SK-N-MC (cell line): ENCODE measurements around the gene ADAT1.

Experiments
- DNase-seq: peaks from one replicate; pipeline ENCODE4 v3.0.0-alpha.2; 2011; ENCODE audit warnings: low read depth, low spot score
- H3K27ac ChIP-seq: fragments of 200-600 bp; sonication (generic); 2 replicates; pipeline ENCODE4 v1.5.1; 2016; ENCODE audit warnings: mixed run types
- H3K36me3 ChIP-seq: fragments of 200-600 bp; sonication (generic); 2 replicates; pipeline ENCODE4 v1.6.1; 2017; ENCODE audit warnings: antibody characterized with exemption, low read length, mixed read lengths; ENCODE audit not compliant: insufficient read depth
- H3K4me3 ChIP-seq: fragments of 200-600 bp; sonication (generic); 2 replicates; pipeline ENCODE4 v1.5.1; 2016
- H3K9ac ChIP-seq: fragments of 200-600 bp; sonication (generic); 2 replicates; pipeline ENCODE4 v1.8.0; 2017; ENCODE audit warnings: mixed run types, mixed read lengths; ENCODE audit not compliant: insufficient read length
- H3K9me3 ChIP-seq: fragments of 200-600 bp; sonication (generic); 2 replicates; pipeline ENCODE4 v1.6.1; 2017; ENCODE audit warnings: low read depth, mild to moderate bottlenecking, antibody characterized with exemption, low read length, moderate library complexity, mixed read lengths
- EZH2 ChIP-seq: fragments of 200-600 bp; sonication (generic); IDR thresholded peaks from one replicate; pipeline ENCODE4 v1.6.1; 2017; ENCODE audit warnings: antibody characterized with exemption
- FOXP2 ChIP-seq: optimal IDR thresholded peaks from 2 replicates; pipeline ENCODE3; 2011; ENCODE audit warnings: mild to moderate bottlenecking, moderate library complexity; ENCODE audit not compliant: insufficient read depth; ENCODE audit errors: extremely low read length, control extremely low read depth
- POLR2AphosphoS5 ChIP-seq: IDR thresholded peaks from 2 replicates; pipeline ENCODE4 v1.6.1; 2012; ENCODE audit warnings: mild to moderate bottlenecking, low read depth, low read length, borderline replicate concordance

The ADAT1 gene

DNA sequence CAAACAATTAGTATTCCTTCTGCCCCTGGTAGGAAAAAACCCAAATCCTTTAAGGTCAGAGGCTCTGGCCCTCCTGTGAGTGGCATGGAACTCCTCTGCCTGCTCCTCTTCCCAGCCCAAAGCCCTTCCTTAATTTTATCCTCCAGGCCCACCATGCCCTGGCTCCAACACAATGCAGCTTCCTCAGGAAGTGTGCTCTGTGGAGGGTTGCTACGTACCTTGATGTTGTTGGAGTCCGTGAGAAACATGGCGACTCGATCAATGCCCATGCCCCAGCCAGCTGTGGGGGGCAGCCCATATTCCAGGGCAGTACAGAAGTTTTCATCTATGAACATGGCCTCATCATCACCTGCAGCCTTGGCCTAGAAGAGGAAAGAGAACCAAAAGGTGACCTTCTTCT, 5.3 kb upstream of the ADAT1 start:
- no peak for DNase-seq
- TF ChIP-seq FOXP2 (no peak), POLR2AphosphoS5 (no peak), EZH2 (no peak)
- Histone ChIP-seq H3K4me3 (no peak overlapping the region), H3K9me3 (no peaks in the 10 kb centered on the region), H3K36me3 (peaks cover 52% of the 10 kb centered on the region), H3K27ac (peak overlapping the region; percentile 64; the same call in 1 of the 2 replicates), H3K9ac (no peak overlapping the region)

- H3K9ac ChIP-seq, result no peak overlapping the region
- H3K36me3 ChIP-seq, result peaks cover 48% of the 10 kb centered on the region
- no peaks in the 10 kb centered on the region for H3K9me3 ChIP-seq
- peak overlapping the region; percentile 64; the same call in 1 of the 2 replicates for H3K27ac ChIP-seq
- DNase-seq, result no peak
- TF ChIP-seq EZH2 (no peak), POLR2AphosphoS5 (no peak), FOXP2 (no peak)
- H3K4me3 ChIP-seq, result no peak overlapping the region
Observed at GRCh38 chr16:75627851-75628250, 4.8 kb upstream of the ADAT1 start.

DNA sequence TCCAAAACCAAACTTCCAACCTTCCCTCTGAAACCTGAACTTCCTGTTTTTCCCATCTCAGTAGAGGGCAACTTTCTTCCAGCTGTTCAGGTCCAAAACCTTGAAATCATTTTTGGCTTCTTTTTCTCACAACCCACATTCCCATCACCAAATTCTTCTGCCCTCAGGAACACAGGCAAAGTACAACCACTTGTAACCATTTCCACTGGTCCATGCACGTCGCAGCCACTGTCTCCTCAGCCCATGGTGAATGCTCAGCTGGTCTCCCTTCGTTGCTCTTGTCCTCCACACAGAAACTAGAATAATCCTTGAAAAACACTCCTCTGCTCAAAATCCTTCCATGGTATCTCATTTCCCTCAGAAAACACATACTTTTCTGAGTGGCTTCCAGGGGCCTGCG, 3.7 kb upstream of the ADAT1 start:
- DNase-seq, result no peak
- H3K4me3 ChIP-seq, result no peak overlapping the region
- no peak overlapping the region for H3K27ac ChIP-seq
- H3K36me3 ChIP-seq, result peaks cover 40% of the 10 kb centered on the region
- H3K9me3 ChIP-seq, result no peaks in the 10 kb centered on the region
- no peak overlapping the region for H3K9ac ChIP-seq
- no peak for TF ChIP-seq POLR2AphosphoS5
- no peak for TF ChIP-seq EZH2
- no peak for TF ChIP-seq FOXP2

- no peak for DNase-seq
- Histone ChIP-seq H3K36me3 (peaks cover 26% of the 10 kb centered on the region), H3K9ac (no peak overlapping the region), H3K27ac (no peak overlapping the region; the same call in 1 of the 2 replicates), H3K9me3 (no peaks in the 10 kb centered on the region), H3K4me3 (no peak overlapping the region)
- TF ChIP-seq EZH2 (no peak), FOXP2 (no peak), POLR2AphosphoS5 (no peak)
Observed at GRCh38 chr16:75624921-75625334, 1.8 kb upstream of the ADAT1 start.

- Histone ChIP-seq H3K9me3 (no peaks in the 10 kb centered on the region), H3K9ac (no peak overlapping the region), H3K27ac (no peak overlapping the region), H3K4me3 (no peak overlapping the region), H3K36me3 (peaks cover 1% of the 10 kb centered on the region; the same call in 1 of the 2 replicates)
- no peak for DNase-seq
- TF ChIP-seq FOXP2, result no peak
- TF ChIP-seq POLR2AphosphoS5, result no peak
- no peak for TF ChIP-seq EZH2
Observed at GRCh38 chr16:75621170-75621477, 2.0 kb downstream of the ADAT1 start.

DNA sequence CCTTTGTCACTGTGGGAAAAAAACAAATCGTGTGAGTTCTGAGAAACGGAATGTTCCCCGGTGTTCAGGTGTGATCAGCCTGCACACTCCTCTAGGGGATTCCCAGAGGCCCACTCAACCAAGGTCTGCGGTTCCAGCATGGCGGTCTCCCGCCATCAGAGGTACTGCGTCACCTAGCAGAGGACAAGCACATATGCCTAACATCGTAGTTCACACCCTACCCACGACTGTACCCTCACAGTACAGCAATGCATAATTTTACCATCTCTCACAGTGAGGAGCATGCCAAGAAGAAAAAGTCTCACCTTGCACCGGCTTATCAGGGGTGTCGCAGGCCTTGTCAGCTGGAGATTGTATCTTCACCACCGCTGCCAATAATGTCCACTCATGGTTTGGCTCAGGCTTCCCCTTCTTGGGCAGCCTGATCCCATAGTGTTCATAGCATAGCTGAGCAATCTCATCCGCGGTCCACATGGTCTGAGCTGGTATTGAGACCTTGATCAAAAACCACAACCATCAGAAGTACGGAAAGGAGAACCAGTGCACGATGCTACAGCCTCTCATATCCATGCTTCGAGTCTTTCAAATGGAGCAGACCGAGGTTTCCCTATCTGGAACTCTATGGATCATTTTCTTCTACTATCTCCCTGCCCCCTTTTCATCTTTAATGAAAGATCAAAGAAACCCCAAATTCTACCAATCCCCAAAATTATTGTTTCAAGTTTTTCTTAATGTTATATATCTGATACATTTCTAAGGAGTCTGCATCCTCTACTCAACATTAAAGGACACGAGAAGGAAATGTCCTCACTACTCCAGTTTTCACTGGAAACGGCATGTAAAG, 2.5 kb downstream of the ADAT1 start:
- no peak overlapping the region for H3K9ac ChIP-seq
- H3K4me3 ChIP-seq, result no peak overlapping the region
- TF ChIP-seq EZH2 (no peak), FOXP2 (no peak), POLR2AphosphoS5 (no peak)
- no peaks in the 10 kb centered on the region for H3K9me3 ChIP-seq
- DNase-seq, result no peak
- H3K36me3 ChIP-seq, result no peaks in the 10 kb centered on the region; the same call in 1 of the 2 replicates
- H3K27ac ChIP-seq, result no peak overlapping the region

DNA sequence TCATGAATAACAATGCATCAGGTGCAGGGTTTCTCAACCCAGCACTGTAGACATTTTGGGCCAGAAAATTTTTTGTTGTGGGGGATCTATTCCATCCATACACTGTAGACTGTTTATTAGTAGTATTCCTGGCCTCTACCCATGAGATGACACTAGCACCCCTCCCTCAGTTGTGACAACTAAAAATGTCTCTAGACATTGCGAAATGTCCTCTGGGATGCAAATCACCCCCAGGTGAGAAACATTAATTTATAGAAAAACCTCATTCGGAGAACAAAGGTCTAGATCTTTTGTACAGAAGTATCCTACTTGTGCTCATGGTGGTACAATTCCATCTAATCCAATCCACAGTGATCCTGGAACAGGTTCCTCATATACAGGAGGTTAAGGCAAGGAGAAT, 4.3 kb downstream of the ADAT1 start:
- TF ChIP-seq EZH2, result no peak
- no peak for TF ChIP-seq FOXP2
- TF ChIP-seq POLR2AphosphoS5, result no peak
- no peak for DNase-seq
- no peaks in the 10 kb centered on the region; the same call in 1 of the 2 replicates for H3K36me3 ChIP-seq
- no peak overlapping the region for H3K4me3 ChIP-seq
- no peak overlapping the region for H3K9ac ChIP-seq
- H3K27ac ChIP-seq, result no peak overlapping the region
- H3K9me3 ChIP-seq, result no peaks in the 10 kb centered on the region

- peaks cover 3% of the 10 kb centered on the region; the same call in 1 of the 2 replicates for H3K36me3 ChIP-seq
- H3K4me3 ChIP-seq, result no peak overlapping the region
- no peak overlapping the region for H3K27ac ChIP-seq
- H3K9me3 ChIP-seq, result no peaks in the 10 kb centered on the region
- no peak overlapping the region for H3K9ac ChIP-seq
- no peak for TF ChIP-seq POLR2AphosphoS5
- TF ChIP-seq EZH2, result no peak
- no peak for TF ChIP-seq FOXP2
- DNase-seq, result no peak
Observed at GRCh38 chr16:75617121-75617520, 6.0 kb downstream of the ADAT1 start.
